ENCODE data around the gene GPR39. TPM values are rescaled to one million over a fixed set of nuclear protein-coding genes. Genes with fewer than 3 reads are reported as not detected.

The GPR39 gene
- total RNA-seq, 4 donors from 2014 or later: 0.21 to 1.8 (median 0.22) TPM; not detected in 1

GRCh38 chr2:132441051-132441450 is 24.4 kb downstream of the GPR39 start:
- TF ChIP-seq POLR2A (IDR thresholded peaks at IDR 0.05) (no peak), EP300 (IDR thresholded peaks at IDR 0.05) (no peak), CTCF (IDR thresholded peaks at IDR 0.05) (no peak)
- DNase-seq (ENCODE audit: low spot score in 2 of 2): no peak
- WGBS, 2 donors: 38 to 53% methylated on average over 1 of the region's 1 CpG
- Histone ChIP-seq H3K27me3 (no peaks in the 10 kb centered on the region), H3K27ac (no peak overlapping the region), H3K36me3 (no peaks in the 10 kb centered on the region), H3K4me3 (no peak overlapping the region), H3K9me3 (no peaks in the 10 kb centered on the region), H3K4me1 (no peaks in the 10 kb centered on the region)

- Histone ChIP-seq H3K9me3 (no peaks in the 10 kb centered on the region), H3K27ac (no peak overlapping the region), H3K36me3 (no peaks in the 10 kb centered on the region), H3K4me3 (no peak overlapping the region), H3K4me1 (no peaks in the 10 kb centered on the region), H3K27me3 (no peaks in the 10 kb centered on the region)
- 72 to 73% methylated on average over 7 of the region's 7 CpGs for WGBS, 2 donors
- TF ChIP-seq POLR2A (IDR thresholded peaks at IDR 0.05) (no peak), EP300 (IDR thresholded peaks at IDR 0.05) (no peak), CTCF (IDR thresholded peaks at IDR 0.05) (no peak)
- DNase-seq (ENCODE audit: low spot score in 2 of 2): no peak
Observed at GRCh38 chr2:132442278-132442677, 25.7 kb downstream of the GPR39 start.

- H3K36me3 ChIP-seq: no peaks in the 10 kb centered on the region
- H3K27me3 ChIP-seq: no peaks in the 10 kb centered on the region
- 89 to 95% methylated on average over 4 of the region's 4 CpGs for WGBS, 2 donors
- H3K27ac ChIP-seq: no peak overlapping the region
- H3K9me3 ChIP-seq: no peaks in the 10 kb centered on the region
- no peak for DNase-seq (ENCODE audit: low spot score in 2 of 2)
- TF ChIP-seq POLR2A (IDR thresholded peaks at IDR 0.05) (no peak), CTCF (IDR thresholded peaks at IDR 0.05) (no peak), EP300 (IDR thresholded peaks at IDR 0.05) (no peak)
- H3K4me3 ChIP-seq: no peak overlapping the region
- no peaks in the 10 kb centered on the region for H3K4me1 ChIP-seq
Observed at GRCh38 chr2:132443106-132443505, 26.5 kb downstream of the GPR39 start.

- Histone ChIP-seq H3K36me3 (no peaks in the 10 kb centered on the region), H3K27me3 (no peaks in the 10 kb centered on the region), H3K4me3 (no peak overlapping the region), H3K9me3 (no peaks in the 10 kb centered on the region), H3K4me1 (no peaks in the 10 kb centered on the region), H3K27ac (no peak overlapping the region)
- no peak for TF ChIP-seq CTCF (IDR thresholded peaks at IDR 0.05)
- TF ChIP-seq EP300 (IDR thresholded peaks at IDR 0.05): no peak
- TF ChIP-seq POLR2A (IDR thresholded peaks at IDR 0.05): no peak
- WGBS, 2 donors: 74 to 88% methylated on average over 2 of the region's 2 CpGs
- no peak for DNase-seq (ENCODE audit: low spot score in 2 of 2)
Observed at GRCh38 chr2:132446444-132446843, 29.8 kb downstream of the GPR39 start.

GRCh38 chr2:132448331-132448730 is 31.7 kb downstream of the GPR39 start:
- Histone ChIP-seq H3K4me1 (no peaks in the 10 kb centered on the region), H3K27me3 (no peaks in the 10 kb centered on the region), H3K27ac (no peak overlapping the region), H3K36me3 (no peaks in the 10 kb centered on the region), H3K9me3 (peaks cover 0 to 2% (median 0%) of the 10 kb centered on the region in 4 donors), H3K4me3 (no peak overlapping the region)
- no peak for TF ChIP-seq CTCF (IDR thresholded peaks at IDR 0.05)
- WGBS, 2 donors: 15 to 16% methylated on average over 6 of the region's 6 CpGs
- DNase-seq (ENCODE audit: low spot score in 2 of 2): no peak

Data from tibial nerve (tissue), 4 donors.